H1 (cell line): ENCODE results near the gene ENOPH1. TPM values are rescaled to one million over a fixed set of nuclear protein-coding genes. Genes with fewer than 3 reads are reported as not detected.

ENCODE experiments used
- CTCF ChIA-PET: fragments of 300-600 bp; sonication (Branson Sonifier 250); formaldehyde crosslinking; loops from one replicate; lab custom pipeline; 2021; ENCODE audit not compliant: partially characterized antibody; lab: Charles Lee
- POLR2A ChIA-PET: fragments of 300-600 bp; sonication (Branson Sonifier 250); formaldehyde crosslinking; loops from one replicate; lab custom pipeline; 2021; ENCODE audit warnings: inconsistent platforms; ENCODE audit not compliant: partially characterized antibody; lab: Charles Lee
- DNase-seq, 2 experiments: peaks; one replicate each; pipeline versions ENCODE4 v3.0.0 to v3.0.0-alpha.2; 2010 to 2022; ENCODE audit warnings: low spot score in 2 of 2, low read depth in 1 of 2, mixed read lengths in 1 of 2
- FAIRE-seq: peaks from 2 replicates; lab custom pipeline; 2011; peaks lifted over from hg19 to GRCh38; lab: Jason Lieb, UNC
- H2AFZ ChIP-seq: 2 replicates; pipeline ENCODE4 v1.8.1; 2012; ENCODE audit warnings: low read length, inconsistent platforms
- H2AK5ac ChIP-seq: 2 replicates; pipeline ENCODE4 v1.6.1; 2013; ENCODE audit warnings: low read depth, low read length
- H2BK120ac ChIP-seq: replicated peaks from 2 replicates; pipeline ENCODE3; 2013; ENCODE audit warnings: low read depth, low read length, inconsistent platforms
- H2BK12ac ChIP-seq: 2 replicates; pipeline ENCODE4 v1.6.1; 2013; ENCODE audit warnings: low read depth, low read length
- H2BK15ac ChIP-seq: 2 replicates; pipeline ENCODE4 v1.6.1; 2013; ENCODE audit warnings: low read length
- H2BK20ac ChIP-seq: 2 replicates; pipeline ENCODE4 v1.6.1; 2013; ENCODE audit warnings: low read length
- H2BK5ac ChIP-seq: 2 replicates; pipeline ENCODE4 v1.6.1; 2013; ENCODE audit warnings: low read depth, low read length
- H3K14ac ChIP-seq: 2 replicates; pipeline ENCODE4 v1.6.1; 2013; ENCODE audit warnings: inconsistent platforms; ENCODE audit not compliant: insufficient read length
- H3K18ac ChIP-seq: 2 replicates; pipeline ENCODE4 v1.6.1; 2013; ENCODE audit warnings: low read length; ENCODE audit errors: extremely low read depth
- H3K23ac ChIP-seq: 2 replicates; pipeline ENCODE4 v1.6.1; 2013; ENCODE audit warnings: inconsistent platforms; ENCODE audit not compliant: insufficient read length
- H3K23me2 ChIP-seq: 2 replicates; pipeline ENCODE4 v1.6.1; 2013; ENCODE audit warnings: low read depth, low read length
- H3K27ac ChIP-seq: 2 replicates; pipeline ENCODE4 v1.6.1; 2011; ENCODE audit warnings: low read depth, low read length, inconsistent platforms
- H3K27me3 ChIP-seq, 4 experiments: replicated peaks in 1 of 4; 1 replicate in 1 of 4; 2 replicates in 3 of 4; pipeline versions ENCODE4 v1.6.1 to v1.8.1; 2011 to 2013; ENCODE audit warnings: low read length in 3 of 4, mild to moderate bottlenecking in 3 of 4, inconsistent platforms in 2 of 4, mixed read lengths in 2 of 4, moderate library complexity in 1 of 4; ENCODE audit not compliant: control insufficient read depth in 3 of 4, insufficient read depth in 3 of 4; ENCODE audit errors: extremely low read depth in 1 of 4
- H3K36me3 ChIP-seq, 4 experiments: 2 replicates each; pipeline versions ENCODE4 v1.6.1 to v1.8.1; 2011 to 2013; ENCODE audit warnings: mild to moderate bottlenecking in 4 of 4, low read length in 3 of 4, moderate library complexity in 2 of 4, control low read depth in 1 of 4, inconsistent platforms in 1 of 4; ENCODE audit not compliant: insufficient read depth in 4 of 4, control insufficient read depth in 2 of 4
- H3K4ac ChIP-seq: replicated peaks from 2 replicates; pipeline ENCODE3; 2013; ENCODE audit warnings: low read length, low read depth, mixed read lengths, inconsistent platforms; ENCODE audit not compliant: insufficient read length
- H3K4me1 ChIP-seq, 4 experiments: replicated peaks in 1 of 4; 1 replicate in 1 of 4; 2 replicates in 3 of 4; pipeline versions ENCODE4 v1.6.1 to v1.8.1; 2011 to 2013; ENCODE audit warnings: low read length in 3 of 4, inconsistent platforms in 2 of 4, mixed read lengths in 1 of 4; ENCODE audit not compliant: insufficient read depth in 4 of 4, control insufficient read depth in 3 of 4
- H3K4me2 ChIP-seq, 2 experiments: 2 replicates each; pipeline versions ENCODE4 v1.6.1 to v1.8.1; 2011 to 2013; ENCODE audit warnings: low read depth in 2 of 2, low read length in 2 of 2, control low read depth in 1 of 2, inconsistent platforms in 1 of 2, mild to moderate bottlenecking in 1 of 2; ENCODE audit not compliant: insufficient read depth in 1 of 2
- H3K4me3 ChIP-seq, 4 experiments: fragments of 200-600, 300-600 bp in 1 of 4; sonication (generic), shearing (Covaris generic), sonication (Bioruptor Twin) in 1 of 4; 2 replicates each; pipeline versions ENCODE4 v1.5.1 to v1.8.1; 2011 to 2016; ENCODE audit warnings: low read length in 4 of 4, low read depth in 3 of 4, control low read depth in 2 of 4, inconsistent platforms in 2 of 4, mild to moderate bottlenecking in 2 of 4, mixed read lengths in 1 of 4, moderate library complexity in 1 of 4; ENCODE audit not compliant: insufficient read depth in 2 of 4; ENCODE audit errors: extremely low read depth in 1 of 4
- H3K56ac ChIP-seq: replicated peaks from 2 replicates; pipeline ENCODE3; 2013; ENCODE audit warnings: low read depth, mild to moderate bottlenecking, mixed read lengths, low read length, inconsistent platforms; ENCODE audit not compliant: insufficient read length
- H3K79me1 ChIP-seq: 2 replicates; pipeline ENCODE4 v1.6.1; 2013; ENCODE audit warnings: low read depth, low read length, control low read depth
- H3K79me2 ChIP-seq, 2 experiments: 2 replicates each; pipeline versions ENCODE4 v1.6.1 to v1.8.1; 2012 to 2013; ENCODE audit warnings: low read length in 2 of 2, mild to moderate bottlenecking in 2 of 2, inconsistent platforms in 1 of 2; ENCODE audit not compliant: insufficient read depth in 2 of 2, control insufficient read depth in 1 of 2
- H3K9ac ChIP-seq, 4 experiments: replicated peaks in 1 of 4; 1 replicate in 1 of 4; 2 replicates in 3 of 4; pipeline versions ENCODE4 v1.6.1 to v1.8.1; 2011 to 2013; ENCODE audit warnings: low read depth in 3 of 4, low read length in 3 of 4, control low read depth in 2 of 4, mild to moderate bottlenecking in 2 of 4, moderate library complexity in 2 of 4, inconsistent platforms in 1 of 4; ENCODE audit errors: extremely low read depth in 1 of 4
- H3K9me3 ChIP-seq, 2 experiments: 2 replicates each; pipeline versions ENCODE4 v1.6.1 to v1.8.1; 2012 to 2013; ENCODE audit warnings: mild to moderate bottlenecking in 2 of 2, moderate library complexity in 2 of 2, control low read depth in 1 of 2, inconsistent platforms in 1 of 2, low read depth in 1 of 2, low read length in 1 of 2, mixed read lengths in 1 of 2; ENCODE audit not compliant: insufficient read depth in 2 of 2
- H4K20me1 ChIP-seq, 2 experiments: replicated peaks in 1 of 2; 2 replicates each; pipeline versions ENCODE3 to v1.8.1; 2011 to 2013; ENCODE audit warnings: inconsistent platforms in 2 of 2, low read length in 2 of 2, mild to moderate bottlenecking in 1 of 2; ENCODE audit not compliant: insufficient read depth in 2 of 2, control insufficient read depth in 1 of 2
- H4K5ac ChIP-seq: 2 replicates; pipeline ENCODE4 v1.6.1; 2013; ENCODE audit warnings: low read length, low read depth, mixed read lengths, inconsistent platforms; ENCODE audit not compliant: insufficient read length
- H4K8ac ChIP-seq: 2 replicates; pipeline ENCODE4 v1.8.0; 2013; ENCODE audit warnings: mild to moderate bottlenecking, moderate library complexity, low read length, inconsistent platforms; ENCODE audit not compliant: insufficient read depth; ENCODE audit errors: extremely low read depth
- H4K91ac ChIP-seq: replicated peaks from 2 replicates; pipeline ENCODE3; 2013; ENCODE audit warnings: low read length, mixed read lengths, inconsistent platforms; ENCODE audit not compliant: insufficient read length
- BRCA1 ChIP-seq: IDR thresholded peaks from 2 replicates; pipeline ENCODE4 v1.6.1; 2012; ENCODE audit warnings: low read depth, low read length, improper control_type of control experiment
- RAD21 ChIP-seq, 2 experiments: IDR thresholded peaks in 1 of 2; conservative IDR thresholded peaks in 1 of 2; 2 replicates each; pipeline ENCODE4 v1.6.1; 2011; ENCODE audit warnings: low read depth in 2 of 2, low read length in 2 of 2, improper control_type of control experiment in 1 of 2, inconsistent platforms in 1 of 2, mild to moderate bottlenecking in 1 of 2, moderate library complexity in 1 of 2
- YY1 ChIP-seq: IDR thresholded peaks from 2 replicates; pipeline ENCODE4 v1.6.1; 2011; ENCODE audit warnings: low read depth, mild to moderate bottlenecking, low read length
- WGBS, 2 experiments: shearing (Covaris generic) in 1 of 2; methylation state at CpG; one replicate each; pipeline versions ENCODE4 v1.1.6 to v1.1.7; 2013 to 2015; ENCODE audit warnings: low lambda C conversion rate in 2 of 2, mixed read lengths in 2 of 2, inconsistent platforms in 1 of 2, low coverage in 1 of 2, missing lambda C conversion rate in 1 of 2; ENCODE audit not compliant: insufficient replicate concordance in 2 of 2, insufficient coverage in 1 of 2, insufficient read length in 1 of 2; ENCODE audit errors: extremely low coverage in 1 of 2, missing lambda C conversion rate in 1 of 2; 5-methylcytosine and 5-hydroxymethylcytosine counted together
- polyA plus RNA-seq, 7 experiments: library from polyadenylated mRNA; depleted of rRNA in 3 of 7; stranded (reverse) in 5 of 7; unstranded in 2 of 7; fragments of >200 nt in 5 of 7; fragments of 200-250 nt in 2 of 7; gene quantifications; 1 replicate in 5 of 7; 2 replicates in 1 of 7; 4 replicates in 1 of 7; pipeline versions ENCODE4 v1.2.1 to v1.2.3, GENCODE V29; 2011 to 2013; ENCODE audit warnings: missing spikeins in 2 of 7, mixed read lengths in 2 of 7
- total RNA-seq: library from RNA; stranded (reverse); fragmentation: NEBNext Ultra II Directional; extraction: Animal tissue kit (Norgen Biotek cat#: 25700); gene quantifications from 2 replicates; pipeline ENCODE4 v1.2.1, GENCODE V29; 2021

The ENOPH1 gene
- total and polyA plus RNA-seq, 2 of the 8 experiments (the other 6 are each of a cell fraction or from before 2014, with no cell fraction given), result 25.1 to 89.3 TPM

DNA sequence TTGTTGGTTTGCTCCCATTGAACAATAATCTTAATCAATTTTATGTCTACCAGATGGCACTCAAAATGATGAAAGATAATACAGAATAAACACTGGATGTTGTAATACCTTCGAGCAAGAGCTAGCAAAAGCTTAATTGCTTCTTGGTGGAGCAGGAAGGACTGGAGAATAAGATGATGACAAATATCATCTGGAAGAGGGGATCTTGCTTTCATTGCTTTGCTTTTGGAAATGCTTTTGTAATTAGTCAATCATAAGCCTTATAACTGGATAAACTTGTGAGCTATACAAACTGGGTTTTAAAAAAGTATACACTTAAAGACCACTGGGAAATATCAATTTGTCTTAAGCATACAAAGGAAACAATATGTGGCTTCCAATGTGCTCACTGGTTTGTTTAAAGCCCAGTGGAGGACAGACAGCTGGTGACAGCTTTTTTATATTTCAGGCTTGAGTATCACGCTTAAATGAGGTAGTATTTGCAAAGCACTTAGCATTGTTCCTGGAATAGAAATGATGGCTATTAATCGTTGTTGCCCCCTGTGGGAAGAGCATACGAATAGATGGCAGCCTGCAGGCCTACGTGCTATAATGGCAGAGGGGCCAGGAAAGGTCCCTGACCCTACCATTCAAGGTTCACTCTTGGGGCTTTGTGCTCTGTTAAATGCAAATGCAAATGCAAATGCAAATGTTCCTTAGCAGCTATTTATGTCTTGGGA is 70.2 kb downstream of the ENOPH1 start:
- no peak for DNase-seq
- H3K23ac ChIP-seq, result no peak overlapping the region
- no peak overlapping the region for H2BK12ac ChIP-seq
- H3K27ac ChIP-seq, result no peak overlapping the region
- no peak overlapping the region for H4K91ac ChIP-seq
- TF ChIP-seq BRCA1 (no peak), RAD21 (IDR thresholded peaks at IDR 0.05 in 1 of 2, conservative IDR thresholded peaks at IDR 0.05 in 1 of 2; ENCODE audit: low read depth in 2 of 2, low read length in 2 of 2) (0 out of 4 replicates have a peak, but pooled peaks of 1 of the 2 experiments have one; percentile 1), YY1 (0 out of 2 replicates have a peak, but pooled peaks have one; percentile 29)
- ChIA-PET POLR2A (interaction anchor here (0.7 to 1.1 kb wide), 3 partner anchors 10 to 69 kb away, joined by 3 to 5 read pairs (median 3); no protein-coding TSS in a partner anchor), CTCF (interaction anchor here (0.8 to 2.4 kb wide), 11 partner anchors 9 to 238 kb away, joined by 3 to 16 read pairs (median 4); no protein-coding TSS in a partner anchor)
- WGBS, 2 experiments, result 42% methylated on average over 5 of the region's 5 CpGs; no CpG with 5 or more reads in 1 of the 2 experiments
- H3K4ac ChIP-seq, result no peak overlapping the region
- peaks cover 4 to 11% (median 10%) of the 10 kb centered on the region in 4 experiments; a peak in 5 of 7 replicates for H3K4me1 ChIP-seq
- H3K14ac ChIP-seq, result no peak overlapping the region
- no peak overlapping the region for H2BK20ac ChIP-seq
- no peak overlapping the region; a peak in 1 of 8 replicates for H3K4me3 ChIP-seq
- peak overlapping the region; percentile 38 to 42; a peak in 2 of 4 replicates for H3K4me2 ChIP-seq
- H3K9ac ChIP-seq, result no peak overlapping the region
- no peak overlapping the region for H4K5ac ChIP-seq
- H2AFZ ChIP-seq, result no peak overlapping the region
- no peaks in the 10 kb centered on the region for H3K36me3 ChIP-seq
- no peaks in the 10 kb centered on the region for H3K9me3 ChIP-seq
- H3K27me3 ChIP-seq, result no peaks in the 10 kb centered on the region
- H3K79me1 ChIP-seq, result no peaks in the 10 kb centered on the region
- no peak overlapping the region for H2BK120ac ChIP-seq
- FAIRE-seq, result peak; percentile 24
- H4K8ac ChIP-seq, result no peak overlapping the region
- no peak overlapping the region for H3K18ac ChIP-seq
- no peak overlapping the region for H2AK5ac ChIP-seq
- no peak overlapping the region for H2BK5ac ChIP-seq
- no peaks in the 10 kb centered on the region for H3K23me2 ChIP-seq
- H3K56ac ChIP-seq, result no peak overlapping the region
- H3K79me2 ChIP-seq, result no peaks in the 10 kb centered on the region
- H2BK15ac ChIP-seq, result no peak overlapping the region
- H4K20me1 ChIP-seq, result no peaks in the 10 kb centered on the region
